Neural cell (in vitro differentiated cells): ENCODE data around the gene HAPSTR1. TPM values are rescaled to one million over a fixed set of nuclear protein-coding genes. Genes with fewer than 3 reads are reported as not detected.
A peak's percentile ranks its signal among the peaks of the same experiment; 100 is the strongest.

ENCODE experiments used
- H2AFZ ChIP-seq: fragments of 200-600, 300-800 bp; sonication (generic), shearing (Covaris generic); 2 replicates; pipeline ENCODE4 v1.6.0; 2014; ENCODE audit warnings: low read depth, mild to moderate bottlenecking, antibody characterized with exemption, low read length, moderate library complexity
- H3F3A ChIP-seq: fragments of 200-600 bp; shearing (Covaris generic); 2 replicates; pipeline ENCODE4 v1.6.1; 2016; ENCODE audit warnings: mild to moderate bottlenecking, moderate library complexity, mixed read lengths, antibody characterized with exemption, low read length; ENCODE audit not compliant: insufficient read depth, poor library complexity, severe bottlenecking
- H3K27ac ChIP-seq: fragments of 200-600, 300-800 bp; sonication (generic), shearing (Covaris generic); 2 replicates; pipeline ENCODE4 v1.5.1; 2014; ENCODE audit warnings: mild to moderate bottlenecking, low read length, moderate library complexity
- H3K27me3 ChIP-seq: fragments of 300-800, 200-600 bp; sonication (generic), shearing (Covaris generic); 2 replicates; pipeline ENCODE4 v1.6.0; 2014; ENCODE audit warnings: mild to moderate bottlenecking, low read depth, low read length, moderate library complexity; ENCODE audit not compliant: insufficient read depth
- H3K36me3 ChIP-seq: fragments of 300-800, 200-600 bp; sonication (generic), shearing (Covaris generic); 2 replicates; pipeline ENCODE4 v1.5.1; 2014; ENCODE audit warnings: mild to moderate bottlenecking, antibody characterized with exemption, low read length, moderate library complexity; ENCODE audit not compliant: insufficient read depth
- H3K4me2 ChIP-seq: fragments of 300-800, 200-600 bp; sonication (generic), shearing (Covaris generic); 2 replicates; pipeline ENCODE4 v1.6.0; 2014; ENCODE audit warnings: mild to moderate bottlenecking, low read length
- H3K4me3 ChIP-seq: fragments of 300-800, 200-600 bp; sonication (generic), shearing (Covaris generic); 2 replicates; pipeline ENCODE4 v1.5.1; 2014; ENCODE audit warnings: mild to moderate bottlenecking, low read length, moderate library complexity
- H3K79me2 ChIP-seq: fragments of 200-600 bp; shearing (Covaris generic); replicated peaks from 2 replicates; pipeline ENCODE4 v1.6.0; 2014; ENCODE audit warnings: mild to moderate bottlenecking, low read length, moderate library complexity; ENCODE audit not compliant: insufficient read depth
- H3K9ac ChIP-seq: fragments of 300-800, 200-600 bp; sonication (generic), shearing (Covaris generic); 2 replicates; pipeline ENCODE4 v1.6.1; 2016; ENCODE audit warnings: mild to moderate bottlenecking, low read length, mixed read lengths
- H3K9me2 ChIP-seq: fragments of 200-600 bp; shearing (Covaris generic); 2 replicates; pipeline ENCODE4 v1.6.1; 2016; ENCODE audit warnings: mild to moderate bottlenecking, low read length, mixed read lengths; ENCODE audit not compliant: insufficient read depth
- H3K9me3 ChIP-seq: fragments of 200-600, 300-800 bp; sonication (generic), shearing (Covaris generic); 2 replicates; pipeline ENCODE4 v1.6.1; 2016; ENCODE audit warnings: mild to moderate bottlenecking, mixed run types, low read length, moderate library complexity, mixed read lengths
- H4K20me1 ChIP-seq: fragments of 200-600 bp; shearing (Covaris generic); 2 replicates; pipeline ENCODE4 v1.6.1; 2016; ENCODE audit warnings: mild to moderate bottlenecking, mixed run types; ENCODE audit not compliant: insufficient read depth
- CTCF ChIP-seq: fragments of 450-650 bp; IDR thresholded peaks from 2 replicates; pipeline ENCODE4 v1.5.1; 2014; ENCODE audit warnings: antibody characterized with exemption, mild to moderate bottlenecking, moderate library complexity; ENCODE audit not compliant: poor library complexity, severe bottlenecking
- EP300 ChIP-seq: fragments of 450-650 bp; conservative IDR thresholded peaks from 2 replicates; pipeline ENCODE4 v1.6.1; 2014; ENCODE audit warnings: antibody characterized with exemption, mild to moderate bottlenecking, moderate library complexity; ENCODE audit not compliant: poor library complexity, severe bottlenecking
- EZH2 ChIP-seq: fragments of 200-600, 300-800 bp; shearing (Covaris generic), sonication (generic); IDR thresholded peaks from 2 replicates; pipeline ENCODE4 v1.6.1; 2014; ENCODE audit warnings: antibody characterized with exemption, low read length, borderline replicate concordance, mild to moderate bottlenecking; ENCODE audit not compliant: insufficient read depth, poor library complexity, severe bottlenecking
- MXI1 ChIP-seq: fragments of 450-650 bp; conservative IDR thresholded peaks from 2 replicates; pipeline ENCODE4 v1.6.1; 2014; ENCODE audit warnings: antibody characterized with exemption, mild to moderate bottlenecking; ENCODE audit not compliant: poor library complexity, severe bottlenecking
- POLR2AphosphoS5 ChIP-seq: IDR thresholded peaks from 2 replicates; pipeline ENCODE4 v1.6.1; 2012
- RAD21 ChIP-seq: fragments of 450-650 bp; conservative IDR thresholded peaks from 2 replicates; pipeline ENCODE4 v1.6.1; 2014; ENCODE audit warnings: antibody characterized with exemption, mild to moderate bottlenecking, moderate library complexity
- REST ChIP-seq: IDR thresholded peaks from 2 replicates; pipeline ENCODE4 v1.6.1; 2012; ENCODE audit warnings: borderline replicate concordance
- SMC3 ChIP-seq: fragments of 450-650 bp; conservative IDR thresholded peaks from 2 replicates; pipeline ENCODE4 v1.6.1; 2014; ENCODE audit warnings: antibody characterized with exemption, mild to moderate bottlenecking, moderate library complexity; ENCODE audit not compliant: poor library complexity
- TAF1 ChIP-seq: IDR thresholded peaks from 2 replicates; pipeline ENCODE4 v1.6.1; 2012; ENCODE audit warnings: low read depth
- polyA plus RNA-seq: library from polyadenylated mRNA; depleted of rRNA; stranded (reverse); fragments of >200 nt; gene quantifications from 2 replicates; pipeline ENCODE4 v1.2.3, GENCODE V29; 2014

HAPSTR1 gene
- polyA plus RNA-seq, 1 donor from 2014 or later, result 60.7 TPM

- Histone ChIP-seq H3K27me3 (peaks cover 7% of the 10 kb centered on the region), H4K20me1 (peaks cover 16% of the 10 kb centered on the region), H3K9ac (no peak overlapping the region), H3K36me3 (peaks cover 6% of the 10 kb centered on the region), H3K4me3 (no peak overlapping the region), H3F3A (no peaks in the 10 kb centered on the region), H3K9me2 (no peaks in the 10 kb centered on the region), H3K79me2 (peaks cover 30% of the 10 kb centered on the region), H3K4me2 (no peak overlapping the region), H2AFZ (peak overlapping the region; percentile 12), H3K27ac (no peak overlapping the region), H3K9me3 (no peaks in the 10 kb centered on the region)
- TF ChIP-seq MXI1 (no peak), RAD21 (no peak), POLR2AphosphoS5 (no peak), REST (no peak), EP300 (no peak), TAF1 (no peak), EZH2 (no peak), SMC3 (no peak), CTCF (no peak)
These were observed 1.8 kb upstream of the HAPSTR1 start for GRCh38 chr16:9089660-9090059.

GRCh38 chr16:9090101-9090959, 1.1 kb upstream of the HAPSTR1 start:
- Histone ChIP-seq H4K20me1 (peaks cover 21% of the 10 kb centered on the region), H3F3A (no peaks in the 10 kb centered on the region), H3K27ac (no peak overlapping the region), H3K27me3 (peaks cover 7% of the 10 kb centered on the region), H3K9me2 (no peaks in the 10 kb centered on the region), H3K79me2 (peaks cover 36% of the 10 kb centered on the region), H3K9me3 (no peaks in the 10 kb centered on the region), H3K4me2 (peak overlapping the region; percentile 55), H3K4me3 (peak overlapping the region; percentile 67), H3K36me3 (peaks cover 6% of the 10 kb centered on the region), H3K9ac (peak overlapping the region; percentile 52), H2AFZ (peak overlapping the region; percentile 79)
- TF ChIP-seq CTCF (peak; percentile 17), POLR2AphosphoS5 (no peak)
